H1 (cell line): Measurements from ENCODE around the gene HIVEP3. TPM values are rescaled to one million over a fixed set of nuclear protein-coding genes. Genes with fewer than 3 reads are reported as not detected.

Source experiments
- CTCF ChIA-PET: fragments of 300-600 bp; sonication (Branson Sonifier 250); formaldehyde crosslinking; loops from one replicate; lab custom pipeline; 2021; ENCODE audit not compliant: partially characterized antibody; lab: Charles Lee
- POLR2A ChIA-PET: fragments of 300-600 bp; sonication (Branson Sonifier 250); formaldehyde crosslinking; loops from one replicate; lab custom pipeline; 2021; ENCODE audit warnings: inconsistent platforms; ENCODE audit not compliant: partially characterized antibody; lab: Charles Lee
- DNase-seq, 2 experiments: peaks; one replicate each; pipeline versions ENCODE4 v3.0.0 to v3.0.0-alpha.2; 2010 to 2022; ENCODE audit warnings: low spot score in 2 of 2, low read depth in 1 of 2, mixed read lengths in 1 of 2
- FAIRE-seq: peaks from 2 replicates; lab custom pipeline; 2011; peaks lifted over from hg19 to GRCh38; lab: Jason Lieb, UNC
- H2AFZ ChIP-seq: 2 replicates; pipeline ENCODE4 v1.8.1; 2012; ENCODE audit warnings: low read length, inconsistent platforms
- H2AK5ac ChIP-seq: 2 replicates; pipeline ENCODE4 v1.6.1; 2013; ENCODE audit warnings: low read depth, low read length
- H2BK120ac ChIP-seq: replicated peaks from 2 replicates; pipeline ENCODE3; 2013; ENCODE audit warnings: low read depth, low read length, inconsistent platforms
- H2BK12ac ChIP-seq: 2 replicates; pipeline ENCODE4 v1.6.1; 2013; ENCODE audit warnings: low read depth, low read length
- H2BK15ac ChIP-seq: 2 replicates; pipeline ENCODE4 v1.6.1; 2013; ENCODE audit warnings: low read length
- H2BK20ac ChIP-seq: 2 replicates; pipeline ENCODE4 v1.6.1; 2013; ENCODE audit warnings: low read length
- H2BK5ac ChIP-seq: 2 replicates; pipeline ENCODE4 v1.6.1; 2013; ENCODE audit warnings: low read depth, low read length
- H3K14ac ChIP-seq: 2 replicates; pipeline ENCODE4 v1.6.1; 2013; ENCODE audit warnings: inconsistent platforms; ENCODE audit not compliant: insufficient read length
- H3K18ac ChIP-seq: 2 replicates; pipeline ENCODE4 v1.6.1; 2013; ENCODE audit warnings: low read length; ENCODE audit errors: extremely low read depth
- H3K23ac ChIP-seq: 2 replicates; pipeline ENCODE4 v1.6.1; 2013; ENCODE audit warnings: inconsistent platforms; ENCODE audit not compliant: insufficient read length
- H3K23me2 ChIP-seq: 2 replicates; pipeline ENCODE4 v1.6.1; 2013; ENCODE audit warnings: low read depth, low read length
- H3K27ac ChIP-seq: 2 replicates; pipeline ENCODE4 v1.6.1; 2011; ENCODE audit warnings: low read depth, low read length, inconsistent platforms
- H3K27me3 ChIP-seq, 4 experiments: replicated peaks in 1 of 4; 1 replicate in 1 of 4; 2 replicates in 3 of 4; pipeline versions ENCODE4 v1.6.1 to v1.8.1; 2011 to 2013; ENCODE audit warnings: low read length in 3 of 4, mild to moderate bottlenecking in 3 of 4, inconsistent platforms in 2 of 4, mixed read lengths in 2 of 4, moderate library complexity in 1 of 4; ENCODE audit not compliant: control insufficient read depth in 3 of 4, insufficient read depth in 3 of 4; ENCODE audit errors: extremely low read depth in 1 of 4
- H3K36me3 ChIP-seq, 4 experiments: 2 replicates each; pipeline versions ENCODE4 v1.6.1 to v1.8.1; 2011 to 2013; ENCODE audit warnings: mild to moderate bottlenecking in 4 of 4, low read length in 3 of 4, moderate library complexity in 2 of 4, control low read depth in 1 of 4, inconsistent platforms in 1 of 4; ENCODE audit not compliant: insufficient read depth in 4 of 4, control insufficient read depth in 2 of 4
- H3K4ac ChIP-seq: replicated peaks from 2 replicates; pipeline ENCODE3; 2013; ENCODE audit warnings: low read length, low read depth, mixed read lengths, inconsistent platforms; ENCODE audit not compliant: insufficient read length
- H3K4me1 ChIP-seq, 4 experiments: replicated peaks in 1 of 4; 1 replicate in 1 of 4; 2 replicates in 3 of 4; pipeline versions ENCODE4 v1.6.1 to v1.8.1; 2011 to 2013; ENCODE audit warnings: low read length in 3 of 4, inconsistent platforms in 2 of 4, mixed read lengths in 1 of 4; ENCODE audit not compliant: insufficient read depth in 4 of 4, control insufficient read depth in 3 of 4
- H3K4me2 ChIP-seq, 2 experiments: 2 replicates each; pipeline versions ENCODE4 v1.6.1 to v1.8.1; 2011 to 2013; ENCODE audit warnings: low read depth in 2 of 2, low read length in 2 of 2, control low read depth in 1 of 2, inconsistent platforms in 1 of 2, mild to moderate bottlenecking in 1 of 2; ENCODE audit not compliant: insufficient read depth in 1 of 2
- H3K4me3 ChIP-seq, 4 experiments: fragments of 200-600, 300-600 bp in 1 of 4; sonication (generic), shearing (Covaris generic), sonication (Bioruptor Twin) in 1 of 4; 2 replicates each; pipeline versions ENCODE4 v1.5.1 to v1.8.1; 2011 to 2016; ENCODE audit warnings: low read length in 4 of 4, low read depth in 3 of 4, control low read depth in 2 of 4, inconsistent platforms in 2 of 4, mild to moderate bottlenecking in 2 of 4, mixed read lengths in 1 of 4, moderate library complexity in 1 of 4; ENCODE audit not compliant: insufficient read depth in 2 of 4; ENCODE audit errors: extremely low read depth in 1 of 4
- H3K56ac ChIP-seq: replicated peaks from 2 replicates; pipeline ENCODE3; 2013; ENCODE audit warnings: low read depth, mild to moderate bottlenecking, mixed read lengths, low read length, inconsistent platforms; ENCODE audit not compliant: insufficient read length
- H3K79me1 ChIP-seq: 2 replicates; pipeline ENCODE4 v1.6.1; 2013; ENCODE audit warnings: low read depth, low read length, control low read depth
- H3K79me2 ChIP-seq, 2 experiments: 2 replicates each; pipeline versions ENCODE4 v1.6.1 to v1.8.1; 2012 to 2013; ENCODE audit warnings: low read length in 2 of 2, mild to moderate bottlenecking in 2 of 2, inconsistent platforms in 1 of 2; ENCODE audit not compliant: insufficient read depth in 2 of 2, control insufficient read depth in 1 of 2
- H3K9ac ChIP-seq, 4 experiments: replicated peaks in 1 of 4; 1 replicate in 1 of 4; 2 replicates in 3 of 4; pipeline versions ENCODE4 v1.6.1 to v1.8.1; 2011 to 2013; ENCODE audit warnings: low read depth in 3 of 4, low read length in 3 of 4, control low read depth in 2 of 4, mild to moderate bottlenecking in 2 of 4, moderate library complexity in 2 of 4, inconsistent platforms in 1 of 4; ENCODE audit errors: extremely low read depth in 1 of 4
- H3K9me3 ChIP-seq, 2 experiments: 2 replicates each; pipeline versions ENCODE4 v1.6.1 to v1.8.1; 2012 to 2013; ENCODE audit warnings: mild to moderate bottlenecking in 2 of 2, moderate library complexity in 2 of 2, control low read depth in 1 of 2, inconsistent platforms in 1 of 2, low read depth in 1 of 2, low read length in 1 of 2, mixed read lengths in 1 of 2; ENCODE audit not compliant: insufficient read depth in 2 of 2
- H4K20me1 ChIP-seq, 2 experiments: replicated peaks in 1 of 2; 2 replicates each; pipeline versions ENCODE3 to v1.8.1; 2011 to 2013; ENCODE audit warnings: inconsistent platforms in 2 of 2, low read length in 2 of 2, mild to moderate bottlenecking in 1 of 2; ENCODE audit not compliant: insufficient read depth in 2 of 2, control insufficient read depth in 1 of 2
- H4K5ac ChIP-seq: 2 replicates; pipeline ENCODE4 v1.6.1; 2013; ENCODE audit warnings: low read length, low read depth, mixed read lengths, inconsistent platforms; ENCODE audit not compliant: insufficient read length
- H4K8ac ChIP-seq: 2 replicates; pipeline ENCODE4 v1.8.0; 2013; ENCODE audit warnings: mild to moderate bottlenecking, moderate library complexity, low read length, inconsistent platforms; ENCODE audit not compliant: insufficient read depth; ENCODE audit errors: extremely low read depth
- H4K91ac ChIP-seq: replicated peaks from 2 replicates; pipeline ENCODE3; 2013; ENCODE audit warnings: low read length, mixed read lengths, inconsistent platforms; ENCODE audit not compliant: insufficient read length
- GTF2F1 ChIP-seq: IDR thresholded peaks from 2 replicates; pipeline ENCODE4 v1.6.1; 2012; ENCODE audit warnings: low read depth, low read length, improper control_type of control experiment, borderline replicate concordance
- JUND ChIP-seq: IDR thresholded peaks from 2 replicates; pipeline ENCODE4 v1.6.1; 2011; ENCODE audit warnings: mild to moderate bottlenecking, improper control_type of control experiment, low read length
- NANOG ChIP-seq: IDR thresholded peaks from 2 replicates; pipeline ENCODE4 v1.6.1; 2011; ENCODE audit warnings: low read length, low read depth, mild to moderate bottlenecking, inconsistent platforms; ENCODE audit not compliant: insufficient read depth, poor library complexity, severe bottlenecking
- RXRA ChIP-seq: IDR thresholded peaks from 2 replicates; pipeline ENCODE4 v1.6.1; 2011; ENCODE audit warnings: low read depth, mild to moderate bottlenecking, low read length, moderate library complexity; ENCODE audit not compliant: insufficient read depth
- TAF1 ChIP-seq: IDR thresholded peaks from 2 replicates; pipeline ENCODE4 v1.6.1; 2011; ENCODE audit warnings: mild to moderate bottlenecking, low read depth, low read length
- TBP ChIP-seq: IDR thresholded peaks from 2 replicates; pipeline ENCODE4 v1.6.1; 2011; ENCODE audit warnings: low read depth, low read length, improper control_type of control experiment
- WGBS, 2 experiments: shearing (Covaris generic) in 1 of 2; methylation state at CpG; one replicate each; pipeline versions ENCODE4 v1.1.6 to v1.1.7; 2013 to 2015; ENCODE audit warnings: low lambda C conversion rate in 2 of 2, mixed read lengths in 2 of 2, inconsistent platforms in 1 of 2, low coverage in 1 of 2, missing lambda C conversion rate in 1 of 2; ENCODE audit not compliant: insufficient replicate concordance in 2 of 2, insufficient coverage in 1 of 2, insufficient read length in 1 of 2; ENCODE audit errors: extremely low coverage in 1 of 2, missing lambda C conversion rate in 1 of 2; 5-methylcytosine and 5-hydroxymethylcytosine counted together
- polyA plus RNA-seq, 7 experiments: library from polyadenylated mRNA; depleted of rRNA in 3 of 7; stranded (reverse) in 5 of 7; unstranded in 2 of 7; fragments of >200 nt in 5 of 7; fragments of 200-250 nt in 2 of 7; gene quantifications; 1 replicate in 5 of 7; 2 replicates in 1 of 7; 4 replicates in 1 of 7; pipeline versions ENCODE4 v1.2.1 to v1.2.3, GENCODE V29; 2011 to 2013; ENCODE audit warnings: missing spikeins in 2 of 7, mixed read lengths in 2 of 7
- total RNA-seq: library from RNA; stranded (reverse); fragmentation: NEBNext Ultra II Directional; extraction: Animal tissue kit (Norgen Biotek cat#: 25700); gene quantifications from 2 replicates; pipeline ENCODE4 v1.2.1, GENCODE V29; 2021

Gene HIVEP3
- total and polyA plus RNA-seq, 2 of the 8 experiments (the other 6 are each of a cell fraction or from before 2014, with no cell fraction given): 0.24 to 0.69 TPM

DNA sequence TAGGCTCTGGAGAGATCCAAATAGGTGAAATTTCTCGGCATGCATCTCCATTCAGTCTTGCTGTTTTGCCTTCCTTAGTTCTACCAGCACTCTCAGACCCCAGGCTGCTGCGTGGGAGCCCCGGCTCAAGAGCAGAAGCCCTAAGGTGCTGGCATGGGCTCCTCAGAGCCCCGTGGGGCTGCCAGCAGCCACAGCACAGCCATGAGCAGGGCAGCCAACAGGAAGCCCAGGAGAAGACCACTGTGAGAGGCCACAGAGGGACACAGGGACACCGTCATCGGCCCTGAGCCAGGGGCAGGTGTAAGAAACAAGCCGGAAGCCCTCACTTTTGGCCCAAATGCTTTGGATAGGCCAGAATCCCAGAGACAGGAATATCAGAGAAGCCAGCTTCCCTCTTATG, 66.6 kb downstream of the HIVEP3 start:
- H3K9ac ChIP-seq: no peak overlapping the region
- H2BK120ac ChIP-seq: no peak overlapping the region
- no peak overlapping the region for H4K91ac ChIP-seq
- no peak overlapping the region for H3K4ac ChIP-seq
- 86% methylated on average over 7 of the region's 7 CpGs; no CpG with 5 or more reads in 1 of the 2 experiments for WGBS, 2 experiments
- H4K5ac ChIP-seq: no peak overlapping the region
- no peaks in the 10 kb centered on the region for H3K36me3 ChIP-seq
- DNase-seq: no peak
- no peak overlapping the region for H2AK5ac ChIP-seq
- no peak overlapping the region for H2AFZ ChIP-seq
- H3K9me3 ChIP-seq: no peaks in the 10 kb centered on the region
- no peaks in the 10 kb centered on the region for H3K79me1 ChIP-seq
- no peak overlapping the region for H3K4me2 ChIP-seq
- FAIRE-seq: no peak
- H2BK20ac ChIP-seq: no peak overlapping the region
- H2BK12ac ChIP-seq: no peak overlapping the region
- H3K79me2 ChIP-seq: no peaks in the 10 kb centered on the region; a peak in 1 of 4 replicates
- no peak overlapping the region for H3K4me3 ChIP-seq
- no peaks in the 10 kb centered on the region for H3K23me2 ChIP-seq
- no peak overlapping the region for H3K56ac ChIP-seq
- H3K27ac ChIP-seq: no peak overlapping the region
- no peak overlapping the region for H3K18ac ChIP-seq
- no peak overlapping the region for H4K8ac ChIP-seq
- no peak overlapping the region for H2BK5ac ChIP-seq
- no peak overlapping the region for H3K23ac ChIP-seq
- no peaks in the 10 kb centered on the region; a peak in 1 of 7 replicates for H3K27me3 ChIP-seq
- TF ChIP-seq NANOG: no peak
- no peak for TF ChIP-seq TBP
- TF ChIP-seq RXRA: no peak
- no peak for TF ChIP-seq TAF1
- TF ChIP-seq JUND: no peak
- TF ChIP-seq GTF2F1: no peak
- H4K20me1 ChIP-seq: no peaks in the 10 kb centered on the region
- H3K4me1 ChIP-seq: no peaks in the 10 kb centered on the region; a peak in 1 of 7 replicates
- no peak overlapping the region for H2BK15ac ChIP-seq
- H3K14ac ChIP-seq: no peak overlapping the region
- ChIA-PET CTCF (no interaction called here), POLR2A (no interaction called here)
